Chondrocyte (in vitro differentiated cells): ENCODE measurements around the gene MAB21L4. TPM values are rescaled to one million over a fixed set of nuclear protein-coding genes. Genes with fewer than 3 reads are reported as not detected.

Experiments used
- DNase-seq: peaks from one replicate; pipeline ENCODE4 v3.0.0; 2021; ENCODE audit warnings: mixed read lengths, low spot score
- H3K27ac Mint-ChIP-seq: one replicate; pipeline ENCODE4 v1.8.0; 2021; ENCODE audit warnings: mild to moderate bottlenecking, moderate library complexity, mixed read lengths; ENCODE audit not compliant: unreplicated experiment
- H3K27me3 Mint-ChIP-seq: 2 replicates; pipeline ENCODE4 v1.8.0; 2021; ENCODE audit warnings: low read depth, mixed read lengths
- H3K36me3 Mint-ChIP-seq: 2 replicates; pipeline ENCODE4 v1.8.0; 2021; ENCODE audit warnings: low read depth, mixed read lengths
- H3K4me1 Mint-ChIP-seq: 2 replicates; pipeline ENCODE4 v1.8.0; 2021; ENCODE audit warnings: low read depth, mild to moderate bottlenecking, mixed read lengths
- H3K4me3 Mint-ChIP-seq: one replicate; pipeline ENCODE4 v1.8.0; 2021; ENCODE audit warnings: mild to moderate bottlenecking, moderate library complexity, mixed read lengths; ENCODE audit not compliant: unreplicated experiment
- H3K9me3 Mint-ChIP-seq: 2 replicates; pipeline ENCODE4 v1.8.0; 2021; ENCODE audit warnings: low read depth, mixed read lengths
- total RNA-seq: library from RNA; stranded (reverse); gene quantifications from 3 replicates; pipeline ENCODE4 v1.2.1, GENCODE V29; 2021
- TF ChIP-seq, protein P1 (sequence below): fragments of 200-600 bp; sonication (generic); IDR thresholded peaks from 2 replicates; pipeline ENCODE4 v1.5.0; 2021; ENCODE audit warnings: antibody characterized with exemption, mild to moderate bottlenecking, moderate library complexity

The MAB21L4 gene
- total RNA-seq, 1 donor from 2014 or later = not detected

DNA sequence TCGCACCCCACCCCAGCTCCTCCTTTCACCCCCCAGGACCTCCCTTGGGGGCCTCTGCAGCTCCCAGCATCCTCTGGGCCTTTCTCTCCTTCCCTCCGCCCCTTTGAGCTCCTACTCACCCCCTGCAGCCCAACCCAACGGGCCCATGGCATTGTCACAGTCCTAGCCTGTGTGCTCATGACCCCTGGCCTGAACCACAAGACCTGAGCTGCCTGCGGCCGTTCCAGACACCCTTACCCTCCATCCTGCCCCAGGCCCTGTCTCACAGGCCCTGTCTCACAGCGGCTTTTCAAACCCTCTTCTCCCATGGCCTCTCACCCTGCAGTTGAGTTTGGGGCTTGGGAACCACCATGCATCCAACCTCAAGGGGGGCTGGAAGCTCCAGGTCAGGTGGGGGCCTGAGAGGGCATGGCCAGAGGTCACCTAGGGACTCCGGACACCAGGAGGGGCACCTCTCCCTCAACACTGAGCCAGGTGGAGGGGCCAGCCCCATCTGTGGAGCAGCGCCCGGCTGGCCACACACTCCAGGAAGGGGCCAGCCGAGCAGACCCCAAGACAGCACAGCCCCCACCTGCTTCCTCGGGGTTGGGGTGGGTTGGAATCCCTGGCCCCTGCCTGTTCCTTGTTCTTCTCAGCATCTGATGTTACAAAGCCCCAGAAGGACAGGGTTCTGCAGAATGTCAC lies 6.9 kb downstream of the MAB21L4 start:
- no peak overlapping the region for H3K4me3 Mint-ChIP-seq
- H3K36me3 Mint-ChIP-seq = no peaks in the 10 kb centered on the region
- peaks cover 4% of the 10 kb centered on the region for H3K27me3 Mint-ChIP-seq
- H3K9me3 Mint-ChIP-seq = no peaks in the 10 kb centered on the region
- H3K4me1 Mint-ChIP-seq = peaks cover 4% of the 10 kb centered on the region
- H3K27ac Mint-ChIP-seq = no peak overlapping the region
- DNase-seq = peak; percentile 48
- TF ChIP-seq, protein P1, sequence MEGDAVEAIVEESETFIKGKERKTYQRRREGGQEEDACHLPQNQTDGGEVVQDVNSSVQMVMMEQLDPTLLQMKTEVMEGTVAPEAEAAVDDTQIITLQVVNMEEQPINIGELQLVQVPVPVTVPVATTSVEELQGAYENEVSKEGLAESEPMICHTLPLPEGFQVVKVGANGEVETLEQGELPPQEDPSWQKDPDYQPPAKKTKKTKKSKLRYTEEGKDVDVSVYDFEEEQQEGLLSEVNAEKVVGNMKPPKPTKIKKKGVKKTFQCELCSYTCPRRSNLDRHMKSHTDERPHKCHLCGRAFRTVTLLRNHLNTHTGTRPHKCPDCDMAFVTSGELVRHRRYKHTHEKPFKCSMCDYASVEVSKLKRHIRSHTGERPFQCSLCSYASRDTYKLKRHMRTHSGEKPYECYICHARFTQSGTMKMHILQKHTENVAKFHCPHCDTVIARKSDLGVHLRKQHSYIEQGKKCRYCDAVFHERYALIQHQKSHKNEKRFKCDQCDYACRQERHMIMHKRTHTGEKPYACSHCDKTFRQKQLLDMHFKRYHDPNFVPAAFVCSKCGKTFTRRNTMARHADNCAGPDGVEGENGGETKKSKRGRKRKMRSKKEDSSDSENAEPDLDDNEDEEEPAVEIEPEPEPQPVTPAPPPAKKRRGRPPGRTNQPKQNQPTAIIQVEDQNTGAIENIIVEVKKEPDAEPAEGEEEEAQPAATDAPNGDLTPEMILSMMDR = no peak

DNA sequence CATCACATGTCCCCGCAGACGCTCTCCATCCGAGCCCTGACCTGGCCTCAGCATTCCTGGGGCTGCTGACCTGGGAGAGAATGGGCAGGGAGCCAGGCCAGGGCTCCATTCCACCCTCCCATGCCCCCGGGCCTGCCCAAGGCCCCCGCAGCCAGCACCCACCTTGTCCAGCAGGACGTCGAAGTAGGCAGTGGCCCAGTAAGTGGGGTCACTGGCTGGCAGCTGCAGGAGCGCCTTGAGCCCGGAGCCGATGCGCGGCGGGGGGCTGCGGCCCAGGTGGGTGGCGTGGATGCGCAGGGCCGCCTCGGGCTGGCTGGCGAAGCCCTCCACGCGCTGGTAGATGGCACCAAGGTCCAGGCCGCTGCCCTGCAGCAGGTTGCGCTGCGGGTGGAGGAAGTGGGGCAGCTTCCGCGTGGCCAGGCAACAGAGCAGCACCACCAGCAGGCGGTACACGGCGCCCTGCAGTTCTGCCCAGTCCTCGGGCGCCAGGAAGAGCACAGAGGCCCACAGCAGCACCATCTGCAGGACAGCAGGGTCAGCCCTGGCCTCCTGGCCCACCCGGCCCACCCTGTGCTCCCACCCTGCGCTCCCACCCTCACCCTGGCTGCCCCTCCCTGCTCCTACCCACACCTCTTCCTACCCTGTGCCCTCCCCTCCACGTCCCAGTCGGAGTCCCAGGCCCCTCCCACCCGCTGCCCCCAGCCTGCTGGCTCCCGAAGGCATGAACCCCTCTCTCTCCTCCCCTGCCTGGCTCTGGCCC lies 7.6 kb downstream of the MAB21L4 start:
- H3K36me3 Mint-ChIP-seq = no peaks in the 10 kb centered on the region
- TF ChIP-seq, protein P1 = no peak
- H3K4me3 Mint-ChIP-seq = no peak overlapping the region
- peaks cover 6% of the 10 kb centered on the region for H3K27me3 Mint-ChIP-seq
- H3K9me3 Mint-ChIP-seq = no peaks in the 10 kb centered on the region
- peak; percentile 84 for DNase-seq
- H3K4me1 Mint-ChIP-seq = no peaks in the 10 kb centered on the region
- H3K27ac Mint-ChIP-seq = no peak overlapping the region

DNA sequence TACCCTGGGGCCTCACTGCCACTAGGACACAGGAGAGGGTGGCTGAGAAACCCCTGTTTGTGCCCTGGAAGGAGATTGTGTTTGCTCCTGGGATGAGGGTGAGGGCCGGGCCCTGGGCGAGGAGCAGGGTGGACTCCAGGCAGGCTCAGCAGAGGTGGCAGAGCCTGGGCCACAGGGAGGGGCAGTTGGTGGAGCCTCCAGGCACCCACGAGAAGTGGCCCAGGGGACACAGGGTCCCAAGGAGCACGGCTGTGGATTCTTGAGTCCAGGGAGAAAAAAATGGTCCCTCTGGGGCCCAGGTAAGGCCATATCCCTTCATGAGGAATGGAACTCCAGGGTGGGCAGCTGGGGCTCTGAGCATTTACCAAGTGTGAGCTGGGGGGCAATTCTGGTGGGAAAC lies 8.3 kb downstream of the MAB21L4 start:
- Mint-ChIP-seq H3K9me3 (no peaks in the 10 kb centered on the region), H3K4me1 (no peaks in the 10 kb centered on the region), H3K4me3 (no peak overlapping the region), H3K27ac (no peak overlapping the region), H3K27me3 (peaks cover 9% of the 10 kb centered on the region), H3K36me3 (no peaks in the 10 kb centered on the region)
- TF ChIP-seq, protein P1 = no peak
- DNase-seq = peak; percentile 59

DNA sequence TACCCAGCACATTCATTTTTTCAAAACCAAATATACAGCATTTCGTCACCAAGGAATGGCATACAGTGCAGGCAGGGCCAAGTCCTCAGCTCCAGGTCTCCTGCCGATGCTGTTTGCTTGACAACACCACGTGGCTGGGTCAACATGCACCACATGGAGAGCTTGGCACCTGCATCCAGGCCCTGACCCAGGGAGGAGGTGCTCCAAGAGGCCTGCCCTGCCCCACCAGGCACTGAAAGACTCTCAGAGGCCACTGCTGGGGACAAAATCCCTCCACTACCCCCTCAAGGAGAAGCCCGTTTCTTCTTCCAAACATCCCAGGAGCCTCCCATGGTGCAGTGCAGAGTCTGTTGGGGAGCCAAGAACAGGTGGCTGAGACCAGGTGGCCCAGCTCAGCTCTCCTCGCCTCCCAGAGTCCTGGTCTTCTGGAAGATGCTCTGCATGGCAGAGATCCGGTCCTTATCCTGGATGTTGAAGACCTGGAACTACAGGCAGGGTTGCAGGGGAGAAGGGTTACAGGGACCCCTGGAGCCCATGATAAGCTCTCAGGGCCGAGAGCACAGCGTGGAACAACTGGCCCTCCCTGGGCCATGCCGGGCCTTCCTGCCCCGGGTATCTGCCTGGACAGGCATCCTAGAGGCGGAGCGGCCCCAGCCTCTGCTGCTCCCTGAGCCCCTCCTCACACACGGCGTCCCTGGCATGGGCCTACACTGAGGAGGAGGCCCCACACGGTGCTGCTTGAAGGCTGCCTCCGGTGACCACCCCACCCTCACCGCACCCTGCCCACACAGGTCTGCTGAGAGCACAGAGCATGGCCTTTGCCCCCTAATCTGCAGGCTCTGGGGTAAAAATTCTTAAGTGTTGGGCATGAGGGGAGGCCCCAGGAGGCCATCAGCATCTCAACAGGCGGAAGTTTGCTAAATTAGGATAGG lies 9.0 kb downstream of the MAB21L4 start:
- H3K27ac Mint-ChIP-seq = no peak overlapping the region
- peak; percentile 85 for DNase-seq
- peaks cover 11% of the 10 kb centered on the region for H3K27me3 Mint-ChIP-seq
- no peak overlapping the region for H3K4me3 Mint-ChIP-seq
- TF ChIP-seq, protein P1 = no peak
- no peaks in the 10 kb centered on the region for H3K4me1 Mint-ChIP-seq
- H3K36me3 Mint-ChIP-seq = no peaks in the 10 kb centered on the region
- no peaks in the 10 kb centered on the region for H3K9me3 Mint-ChIP-seq
